Right renal pelvis (tissue), 4 donors: ENCODE measurements around the gene TAOK2. TPM values are rescaled to one million over a fixed set of nuclear protein-coding genes. Genes with fewer than 3 reads are reported as not detected.

Experiments used
- DNase-seq, 4 donors: peaks; one replicate each; pipeline ENCODE4 v3.0.0-alpha.2; 2013; ENCODE audit warnings: low read depth in 4 of 4, low spot score in 3 of 4, missing footprints in 1 of 4
- polyA plus RNA-seq, 4 donors: library from polyadenylated mRNA; unstranded; fragments of 120-200 nt; gene quantifications; one replicate each; pipeline ENCODE4 v1.2.1, GENCODE V29; 2013; ENCODE audit not compliant: insufficient read length in 4 of 4

The TAOK2 gene
- polyA plus RNA-seq, 4 donors: 41.9 to 52.5 (median 43.5) TPM

DNA sequence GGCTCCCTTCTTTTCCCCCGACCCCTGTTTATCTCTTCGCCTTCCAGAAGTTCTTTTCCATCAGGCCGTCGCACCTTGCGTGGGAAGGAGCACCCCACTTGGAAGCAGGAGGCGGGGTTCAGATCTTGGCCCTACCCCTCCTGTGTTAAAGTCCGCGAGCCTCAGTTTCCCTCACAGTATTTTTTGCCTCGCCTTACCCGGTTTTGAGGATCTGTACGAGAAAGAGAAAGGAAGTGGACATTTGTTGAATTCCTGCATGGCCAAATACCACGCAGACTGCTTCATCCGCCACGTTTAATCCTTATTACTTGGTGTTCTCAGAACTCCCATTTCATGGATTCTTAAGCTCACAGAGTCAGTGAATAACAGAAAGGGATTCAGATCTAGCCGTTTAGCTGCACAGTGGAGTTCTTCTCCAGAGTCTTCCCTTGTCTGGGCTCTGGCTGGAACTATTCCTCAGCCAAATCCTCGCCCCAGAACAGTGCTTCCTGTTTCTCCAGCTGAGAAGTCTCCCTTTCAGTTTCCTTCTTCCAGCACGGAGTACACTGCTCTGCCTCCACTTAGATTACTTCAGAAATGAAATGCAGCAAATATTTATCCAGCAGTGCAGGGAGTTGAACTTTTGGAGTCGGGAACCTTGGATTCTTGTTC, 11.2 kb upstream of the TAOK2 start:
- no peak for DNase-seq

DNA sequence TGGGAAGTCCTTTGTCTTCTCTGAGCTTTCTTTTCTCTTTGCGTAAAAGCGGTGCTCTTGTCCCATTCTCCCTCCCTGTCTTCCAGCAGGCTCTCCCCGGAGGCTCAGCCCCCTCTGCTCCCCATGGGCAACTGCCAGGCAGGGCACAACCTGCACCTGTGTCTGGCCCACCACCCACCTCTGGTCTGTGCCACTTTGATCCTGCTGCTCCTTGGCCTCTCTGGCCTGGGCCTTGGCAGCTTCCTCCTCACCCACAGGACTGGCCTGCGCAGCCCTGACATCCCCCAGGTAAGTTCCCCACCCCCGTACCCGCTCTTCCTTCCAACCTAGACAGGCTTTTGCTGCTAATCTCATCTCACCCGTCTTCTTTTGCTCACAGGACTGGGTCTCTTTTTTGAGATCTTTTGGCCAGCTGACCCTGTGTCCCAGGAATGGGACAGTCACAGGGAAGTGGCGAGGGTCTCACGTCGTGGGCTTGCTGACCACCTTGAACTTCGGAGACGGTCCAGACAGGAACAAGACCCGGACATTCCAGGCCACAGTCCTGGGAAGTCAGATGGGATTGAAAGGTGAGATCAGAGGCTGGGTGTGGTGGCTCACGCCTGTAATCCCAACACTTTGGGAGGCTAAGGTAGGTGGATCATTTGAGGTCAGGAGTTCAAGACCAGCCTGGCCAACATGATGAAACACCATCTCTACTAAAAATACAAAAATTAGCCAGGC, 10.5 kb upstream of the TAOK2 start:
- DNase-seq: no peak

DNA sequence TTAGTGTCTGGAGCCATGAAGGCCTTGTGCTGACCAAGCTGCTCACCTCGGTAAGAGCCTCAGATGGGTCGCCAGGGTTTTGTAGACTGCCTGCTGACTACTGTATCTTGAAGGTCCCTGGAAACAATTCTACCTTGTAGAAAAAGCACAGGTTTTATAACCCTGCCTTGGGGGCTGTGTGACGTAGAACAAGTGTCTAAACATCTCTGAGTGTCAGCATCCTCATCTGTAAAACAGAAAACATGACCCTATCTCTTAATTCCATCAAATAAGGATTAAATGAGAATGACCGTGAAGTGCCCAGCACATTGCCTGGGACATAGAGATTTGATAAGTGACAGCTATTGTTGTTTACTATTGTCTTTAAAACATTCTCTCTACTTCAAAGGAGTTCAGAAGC, 5.5 kb upstream of the TAOK2 start:
- DNase-seq: no peak

DNA sequence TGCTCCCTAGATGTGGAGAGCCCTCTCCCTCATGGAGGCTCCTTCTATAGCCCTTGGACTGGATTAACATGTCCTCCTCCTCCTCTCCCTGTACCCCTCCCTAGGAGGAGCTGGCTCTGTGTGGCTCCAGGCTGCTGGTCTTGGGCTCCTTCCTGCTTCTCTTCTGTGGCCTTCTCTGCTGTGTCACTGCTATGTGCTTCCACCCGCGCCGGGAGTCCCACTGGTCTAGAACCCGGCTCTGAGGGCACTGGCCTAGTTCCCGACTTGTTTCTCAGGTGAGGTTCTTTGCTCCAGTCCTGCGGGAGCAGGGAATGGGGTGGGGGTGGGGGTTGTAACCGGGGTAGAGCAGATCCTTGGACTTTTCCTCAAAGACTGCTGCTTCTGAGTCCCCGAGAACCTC, 2.4 kb upstream of the TAOK2 start:
- no peak for DNase-seq

DNA sequence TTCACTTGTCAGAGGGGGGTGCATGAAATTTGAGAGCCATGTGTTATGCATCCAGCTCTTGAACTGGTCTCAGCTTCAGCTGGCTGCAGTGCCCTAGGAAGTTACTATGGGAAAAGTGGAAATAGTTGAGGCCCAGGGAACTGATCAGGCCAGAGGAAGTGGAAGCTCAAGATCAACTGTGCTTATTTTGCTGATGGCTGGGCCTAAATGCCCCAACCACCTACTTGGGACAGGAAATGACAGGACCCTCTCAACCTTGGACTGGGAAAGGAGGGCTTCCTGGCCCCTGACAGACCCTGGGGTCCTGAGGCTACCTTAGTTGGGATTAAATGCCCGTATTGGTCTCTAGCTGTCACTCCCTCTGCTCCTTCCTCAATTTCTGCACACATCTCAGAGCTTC, 1.2 kb upstream of the TAOK2 start:
- no peak for DNase-seq

DNA sequence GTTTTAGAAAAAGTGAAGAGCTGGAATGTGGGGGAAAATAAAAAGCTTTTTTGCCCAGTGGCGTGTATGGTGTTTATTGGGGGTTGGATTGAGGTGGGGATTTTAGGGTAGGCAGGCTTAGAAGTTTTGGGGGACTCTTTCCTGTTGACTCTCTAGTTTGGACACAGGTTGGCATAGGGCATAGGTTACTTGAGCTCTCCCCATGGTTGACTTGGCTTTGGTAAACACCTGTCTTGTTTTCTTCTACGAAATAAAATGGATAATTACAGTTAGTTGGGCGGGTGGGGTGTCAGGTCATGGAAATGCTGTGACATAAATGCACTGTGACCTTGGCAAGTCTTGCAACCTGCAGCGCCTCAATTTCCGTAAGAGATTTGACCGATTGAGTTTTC, 680 bp upstream of the TAOK2 start:
- DNase-seq: no peak

DNA sequence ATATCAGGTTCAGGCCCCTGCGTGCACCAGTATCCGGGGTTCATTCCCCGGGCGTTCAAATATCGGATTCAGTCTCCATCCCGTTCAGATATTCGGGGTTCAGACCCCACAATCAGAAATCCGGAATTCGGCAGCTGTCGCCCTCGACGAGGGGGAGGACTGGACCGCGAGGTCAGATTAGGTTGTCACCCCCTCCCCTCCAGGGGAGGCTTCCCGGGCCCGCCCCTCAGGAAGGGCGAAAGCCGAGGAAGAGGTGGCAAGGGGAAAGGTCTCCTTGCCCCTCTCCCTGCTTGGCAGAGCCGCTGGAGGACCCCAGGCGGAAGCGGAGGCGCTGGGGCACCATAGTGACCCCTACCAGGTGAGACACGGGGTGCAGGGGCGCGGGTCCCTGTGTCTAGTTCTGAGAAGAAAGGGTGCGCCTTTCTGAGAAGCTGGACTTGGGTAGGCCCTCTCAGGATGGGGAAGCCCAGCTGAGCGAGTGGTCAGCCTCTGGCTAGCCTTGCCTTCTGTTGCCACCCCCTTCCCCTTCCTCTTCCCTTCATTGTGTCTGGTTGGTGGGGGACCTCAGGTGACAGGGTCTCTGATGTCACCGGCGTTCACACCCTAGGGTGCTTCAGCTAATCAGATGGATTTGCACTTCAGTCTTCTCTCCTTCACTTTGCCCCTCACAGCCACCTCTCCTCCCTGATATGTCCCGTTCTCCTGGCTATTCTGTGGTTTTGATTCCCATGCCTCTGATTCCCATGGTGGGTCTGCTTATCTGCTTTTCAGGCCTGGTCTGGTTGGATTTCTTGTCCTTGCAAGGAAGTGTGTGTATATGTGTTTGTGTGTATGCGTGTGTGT, 844 bp downstream of the TAOK2 start:
- DNase-seq: no peak

DNA sequence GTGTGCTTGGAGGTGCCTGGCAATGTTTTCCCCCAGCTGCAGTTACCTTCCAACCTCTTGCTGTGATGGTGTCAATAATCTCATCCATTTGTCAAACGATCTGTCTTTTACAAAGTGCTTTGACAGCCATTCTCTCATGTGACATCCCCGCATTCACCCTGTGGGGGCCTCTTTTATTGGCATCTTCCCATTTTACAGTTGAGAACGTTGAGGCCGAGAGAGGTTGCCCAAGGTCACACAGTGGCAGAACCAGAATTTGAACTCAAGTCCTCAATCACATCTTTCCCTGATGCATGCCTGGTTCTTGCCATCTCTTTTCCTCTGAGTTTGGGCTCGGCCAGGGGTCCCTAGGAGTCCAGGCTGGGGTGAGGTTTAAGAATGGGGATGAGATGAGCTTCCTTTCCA, 1.5 kb downstream of the TAOK2 start:
- DNase-seq: no peak

DNA sequence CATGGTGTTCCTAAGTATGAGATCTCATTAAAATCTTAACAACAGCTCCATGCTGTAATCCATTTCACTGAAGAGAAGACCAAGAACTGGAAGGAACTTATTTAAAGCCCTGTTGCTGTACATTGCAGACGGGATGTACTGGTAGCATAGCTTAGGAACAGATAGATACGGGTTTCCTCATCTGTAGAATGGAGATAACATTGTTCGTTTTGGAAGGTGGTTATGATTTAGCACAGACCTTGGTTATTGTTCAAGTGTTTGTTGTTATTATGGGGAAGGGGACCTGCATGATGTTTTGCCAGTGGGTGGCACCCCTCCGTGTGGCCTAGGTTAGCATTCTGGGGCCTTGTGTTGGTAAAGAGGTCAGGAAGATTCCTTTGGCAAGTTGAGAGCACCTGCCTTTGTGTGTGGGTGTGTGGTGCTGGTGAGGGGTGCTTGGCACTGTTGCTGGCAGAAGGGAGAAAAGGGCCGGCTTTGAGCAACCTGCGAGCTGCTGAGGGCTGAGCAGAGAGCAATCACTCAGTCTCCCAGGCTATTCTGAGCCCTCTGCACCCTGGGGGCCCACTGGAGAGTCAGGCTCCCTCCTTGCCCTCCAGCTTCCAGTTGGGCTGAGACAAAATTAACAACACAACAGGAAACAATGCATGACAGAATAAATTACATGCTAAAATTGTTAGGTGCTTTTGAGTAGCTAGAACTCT, 2.3 kb downstream of the TAOK2 start:
- no peak for DNase-seq

DNA sequence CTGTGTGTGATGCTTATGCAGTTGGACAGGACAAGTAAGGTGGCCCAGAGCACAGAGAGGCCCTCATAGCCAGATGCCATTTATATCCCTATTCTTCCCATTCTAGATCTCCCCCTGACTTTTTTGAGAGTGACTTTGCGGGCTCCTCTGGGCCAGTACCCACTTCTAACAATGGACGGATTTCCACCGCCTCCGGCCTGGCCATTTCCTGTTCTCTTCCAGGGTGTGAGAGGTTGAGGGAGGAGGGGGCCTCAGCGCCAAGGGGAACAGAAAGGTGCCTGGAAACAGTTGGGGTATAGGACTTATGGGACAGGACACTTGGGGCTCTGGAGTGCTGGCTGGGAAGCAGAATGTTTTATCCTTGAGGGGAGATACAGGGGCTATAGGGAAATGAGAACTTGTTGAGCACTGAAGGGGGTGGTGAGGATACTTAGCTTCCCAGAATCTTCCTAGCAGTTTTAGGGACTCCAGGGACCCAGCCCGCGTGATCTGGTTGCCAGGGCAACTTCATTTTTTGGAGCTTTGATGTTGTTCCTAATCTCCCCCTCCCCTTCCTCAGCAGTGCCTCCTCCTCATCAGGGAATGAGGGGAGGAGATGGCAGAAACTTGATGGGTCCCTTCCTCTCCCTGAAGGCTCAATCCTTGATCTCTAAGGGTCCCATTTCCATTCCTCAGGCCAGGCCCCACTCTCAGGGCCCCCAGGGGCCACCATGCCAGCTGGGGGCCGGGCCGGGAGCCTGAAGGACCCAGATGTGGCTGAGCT, 3.6 kb downstream of the TAOK2 start:
- no peak for DNase-seq

DNA sequence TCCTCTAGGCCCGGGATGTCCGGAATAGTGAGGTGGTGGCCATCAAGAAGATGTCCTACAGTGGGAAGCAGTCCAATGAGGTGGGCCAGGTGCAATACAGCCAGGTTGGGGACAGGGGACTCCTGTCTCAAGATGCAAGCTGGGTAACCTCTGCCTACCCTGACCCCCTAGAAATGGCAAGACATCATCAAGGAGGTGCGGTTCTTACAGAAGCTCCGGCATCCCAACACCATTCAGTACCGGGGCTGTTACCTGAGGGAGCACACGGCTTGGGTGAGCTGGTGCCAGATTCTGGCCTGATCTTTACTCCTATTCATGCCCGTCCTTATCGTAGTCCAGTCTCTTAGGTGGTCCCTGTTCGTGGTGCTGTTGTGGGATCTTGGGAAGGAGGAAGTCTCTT, 4.4 kb downstream of the TAOK2 start:
- no peak for DNase-seq

DNA sequence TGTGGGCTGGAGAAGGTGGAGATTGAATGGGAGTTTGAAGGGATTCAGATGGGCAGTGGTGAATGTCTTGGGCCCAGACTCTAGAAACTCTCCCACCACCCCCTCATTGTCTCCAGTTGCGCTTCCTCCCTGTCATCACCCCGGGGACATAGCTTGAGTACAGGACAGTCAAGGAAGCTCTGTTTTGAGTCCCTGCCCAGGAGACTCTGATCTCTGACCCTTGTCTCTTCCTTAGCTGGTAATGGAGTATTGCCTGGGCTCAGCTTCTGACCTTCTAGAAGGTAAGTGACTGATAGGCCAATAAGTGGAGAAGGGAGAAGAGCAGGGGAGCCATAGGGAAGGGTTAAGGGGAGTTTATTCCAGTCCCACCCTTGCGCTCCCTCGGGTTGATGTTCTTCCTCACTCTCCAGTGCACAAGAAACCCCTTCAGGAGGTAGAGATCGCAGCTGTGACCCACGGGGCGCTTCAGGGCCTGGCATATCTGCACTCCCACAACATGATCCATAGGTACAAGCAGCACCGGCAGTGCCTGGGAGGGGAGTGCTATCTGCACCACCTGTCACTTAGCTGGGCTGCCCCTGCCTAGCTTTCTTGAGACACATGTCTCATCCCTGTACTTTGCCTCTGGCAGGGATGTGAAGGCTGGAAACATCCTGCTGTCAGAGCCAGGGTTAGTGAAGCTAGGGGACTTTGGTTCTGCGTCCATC, 5.0 kb downstream of the TAOK2 start:
- no peak for DNase-seq

DNA sequence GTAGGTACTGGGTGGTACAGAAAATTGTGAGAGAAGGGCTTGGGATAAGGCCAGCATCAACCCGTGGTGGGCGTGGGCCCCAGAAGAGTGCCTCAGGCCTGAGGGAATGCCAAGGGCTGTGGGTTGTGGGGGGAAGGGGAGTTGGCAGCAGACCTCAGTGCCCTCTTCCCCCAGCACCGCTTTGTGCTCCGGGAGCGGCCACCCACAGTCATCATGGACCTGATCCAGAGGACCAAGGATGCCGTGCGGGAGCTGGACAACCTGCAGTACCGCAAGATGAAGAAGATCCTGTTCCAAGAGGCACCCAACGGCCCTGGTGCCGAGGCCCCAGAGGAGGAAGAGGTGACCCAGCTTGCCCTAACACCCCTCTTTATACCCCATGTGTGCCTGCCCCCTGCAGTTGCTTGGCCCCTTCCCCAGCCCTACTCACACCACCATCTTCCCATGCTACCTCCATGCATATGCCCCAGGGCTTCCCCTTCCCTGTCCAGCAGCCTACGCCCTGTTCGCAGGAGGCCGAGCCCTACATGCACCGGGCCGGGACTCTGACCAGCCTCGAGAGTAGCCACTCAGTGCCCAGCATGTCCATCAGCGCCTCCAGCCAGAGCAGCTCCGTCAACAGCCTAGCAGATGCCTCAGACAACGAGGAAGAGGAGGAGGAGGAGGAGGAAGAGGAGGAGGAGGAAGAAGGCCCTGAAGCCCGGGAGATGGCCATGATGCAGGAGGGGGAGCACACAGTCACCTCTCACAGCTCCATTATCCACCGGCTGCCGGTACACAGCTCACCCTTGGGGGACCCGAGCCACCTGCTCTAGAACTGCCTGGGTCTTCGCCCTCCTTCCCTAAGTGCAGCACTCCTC, 9.1 kb downstream of the TAOK2 start:
- DNase-seq: no peak

DNA sequence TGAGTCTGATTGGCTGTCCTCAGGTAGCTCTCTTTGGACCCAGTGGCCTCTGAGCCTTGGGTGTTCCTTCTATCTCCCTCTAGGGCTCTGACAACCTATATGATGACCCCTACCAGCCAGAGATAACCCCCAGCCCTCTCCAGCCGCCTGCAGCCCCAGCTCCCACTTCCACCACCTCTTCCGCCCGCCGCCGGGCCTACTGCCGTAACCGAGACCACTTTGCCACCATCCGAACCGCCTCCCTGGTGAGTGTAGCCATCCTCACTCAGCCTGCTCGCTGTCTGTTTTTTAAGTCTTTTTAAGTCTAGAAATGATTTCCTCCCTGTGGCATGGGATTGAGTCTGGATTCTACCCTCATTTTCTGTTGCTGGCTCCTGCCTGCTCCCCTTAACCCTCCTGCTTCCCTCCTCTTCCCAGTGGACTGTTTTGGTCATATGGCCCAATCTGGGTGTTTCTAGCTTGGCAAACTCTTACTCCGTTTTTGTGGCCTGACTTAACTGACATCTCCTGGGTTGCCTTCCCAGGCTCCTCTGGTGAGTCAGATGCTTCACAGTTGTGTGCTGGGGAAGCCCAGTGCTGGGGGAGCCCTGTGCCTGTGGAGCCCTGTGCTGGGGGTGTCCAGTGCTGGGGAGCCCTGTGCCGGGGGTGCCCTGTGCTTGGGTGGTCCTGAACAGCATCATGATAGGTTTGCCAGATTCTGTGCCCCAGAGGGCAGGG, 9.9 kb downstream of the TAOK2 start:
- no peak for DNase-seq

DNA sequence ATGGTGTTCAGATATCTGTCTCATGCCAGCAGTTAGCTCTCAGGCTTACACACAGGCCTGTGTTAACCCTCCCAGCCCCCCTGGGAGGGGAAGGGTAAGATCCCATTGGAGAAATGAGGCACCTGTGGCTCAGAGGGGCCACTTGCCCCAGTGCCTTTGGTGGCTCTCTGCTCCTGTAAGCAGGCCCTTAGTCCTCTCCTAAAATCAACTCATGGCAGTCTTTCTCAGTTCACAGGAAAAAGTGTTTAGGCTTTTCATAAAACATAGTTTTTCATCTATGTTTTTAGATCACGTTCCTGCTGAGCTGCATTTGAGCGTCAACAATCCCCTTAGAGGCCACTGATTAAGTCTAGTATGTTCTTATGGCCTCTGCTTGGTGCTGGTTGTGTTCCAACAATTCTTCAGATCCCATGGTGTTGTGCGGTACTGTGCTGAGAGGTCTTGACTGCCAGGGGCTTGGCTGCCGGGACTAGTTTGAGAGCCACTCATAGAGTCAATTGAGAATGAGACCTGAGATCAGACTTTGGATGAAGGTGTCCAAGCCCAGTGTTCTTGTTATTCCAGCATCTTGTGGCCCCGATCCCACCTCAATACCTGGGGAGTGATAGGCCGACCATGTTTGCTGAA, 10.6 kb downstream of the TAOK2 start:
- DNase-seq: no peak

DNA sequence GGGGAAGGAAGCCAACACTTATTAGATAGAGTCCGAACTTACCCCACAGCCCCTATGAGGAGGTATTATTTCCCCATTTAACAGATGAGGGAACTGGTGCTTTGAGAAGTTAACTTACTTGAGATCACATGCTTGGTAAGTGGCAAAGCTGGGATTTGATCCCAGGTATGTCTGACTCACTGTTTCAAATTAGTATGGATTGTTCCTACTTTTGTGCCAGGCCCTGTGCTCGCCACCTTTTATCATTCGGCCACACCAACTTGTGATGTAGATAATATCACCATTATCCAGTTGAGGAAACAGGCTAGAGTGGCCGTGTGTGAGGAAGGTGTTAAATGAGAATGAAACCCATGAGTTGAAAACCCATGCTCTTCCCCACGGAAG, 11.1 kb downstream of the TAOK2 start:
- DNase-seq: no peak

DNA sequence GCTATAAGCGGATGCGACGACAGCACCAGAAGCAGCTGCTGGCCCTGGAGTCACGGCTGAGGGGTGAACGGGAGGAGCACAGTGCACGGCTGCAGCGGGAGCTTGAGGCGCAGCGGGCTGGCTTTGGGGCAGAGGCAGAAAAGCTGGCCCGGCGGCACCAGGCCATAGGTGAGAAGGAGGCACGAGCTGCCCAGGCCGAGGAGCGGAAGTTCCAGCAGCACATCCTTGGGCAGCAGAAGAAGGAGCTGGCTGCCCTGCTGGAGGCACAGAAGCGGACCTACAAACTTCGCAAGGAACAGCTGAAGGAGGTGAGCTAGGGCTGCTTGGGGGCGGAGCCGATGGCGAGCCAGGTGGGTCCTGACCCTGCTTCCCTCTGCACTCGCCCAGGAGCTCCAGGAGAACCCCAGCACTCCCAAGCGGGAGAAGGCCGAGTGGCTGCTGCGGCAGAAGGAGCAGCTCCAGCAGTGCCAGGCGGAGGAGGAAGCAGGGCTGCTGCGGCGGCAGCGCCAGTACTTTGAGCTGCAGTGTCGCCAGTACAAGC, 11.7 kb downstream of the TAOK2 start:
- DNase-seq: no peak
